Neuron (in vitro differentiated cells): ENCODE results near the gene EXOC6.
"Not testable (repeated sequence)": the region's sequence is repeated elsewhere in the genome, so short reads cannot be mapped to it uniquely, and the experiment has no call there.

Experiments used
- H2AFZ ChIP-seq: one replicate; pipeline ENCODE4 v1.6.1; 2013; ENCODE audit warnings: low read depth, mild to moderate bottlenecking, inconsistent platforms, low read length, moderate library complexity
- H3K27me3 ChIP-seq: one replicate; pipeline ENCODE4 v1.6.1; 2013; ENCODE audit warnings: low read length; ENCODE audit not compliant: insufficient read depth
- H3K36me3 ChIP-seq: one replicate; pipeline ENCODE4 v1.6.1; 2013; ENCODE audit warnings: low read length; ENCODE audit not compliant: insufficient read depth
- H3K4me1 ChIP-seq: one replicate; pipeline ENCODE4 v1.6.1; 2013; ENCODE audit warnings: low read length; ENCODE audit not compliant: insufficient read depth
- H3K4me3 ChIP-seq: 2 replicates; pipeline ENCODE4 v1.5.1; 2013; ENCODE audit warnings: mild to moderate bottlenecking, low read length, moderate library complexity
- H3K9me3 ChIP-seq: one replicate; pipeline ENCODE4 v1.6.1; 2013; ENCODE audit warnings: low read length

Gene EXOC6

GRCh38 chr10:92952573-92952972, 104.3 kb downstream of the EXOC6 start:
- H3K4me3 ChIP-seq, H3K27me3 ChIP-seq, H2AFZ ChIP-seq, H3K4me1 ChIP-seq, H3K9me3 ChIP-seq: not testable (repeated sequence)
- H3K36me3 ChIP-seq, result peaks cover 36% of the 10 kb centered on the region

- Histone ChIP-seq H2AFZ (no peak overlapping the region), H3K27me3 (no peaks in the 10 kb centered on the region), H3K9me3 (no peaks in the 10 kb centered on the region), H3K4me3 (no peak overlapping the region), H3K36me3 (peaks cover 27% of the 10 kb centered on the region), H3K4me1 (no peaks in the 10 kb centered on the region)
These were observed 109.1 kb downstream of the EXOC6 start for GRCh38 chr10:92957223-92958010.

GRCh38 chr10:92961638-92962037, 113.3 kb downstream of the EXOC6 start:
- H3K9me3 ChIP-seq, result no peaks in the 10 kb centered on the region
- no peaks in the 10 kb centered on the region for H3K27me3 ChIP-seq
- H3K4me1 ChIP-seq, result no peaks in the 10 kb centered on the region
- no peak overlapping the region for H2AFZ ChIP-seq
- H3K36me3 ChIP-seq, result peaks cover 9% of the 10 kb centered on the region
- H3K4me3 ChIP-seq, result no peak overlapping the region

GRCh38 chr10:92965314-92965713, 117.0 kb downstream of the EXOC6 start:
- Histone ChIP-seq H3K9me3 (no peaks in the 10 kb centered on the region), H2AFZ (no peak overlapping the region), H3K27me3 (no peaks in the 10 kb centered on the region), H3K36me3 (peaks cover 8% of the 10 kb centered on the region), H3K4me3 (no peak overlapping the region), H3K4me1 (no peaks in the 10 kb centered on the region)

GRCh38 chr10:92967641-92968040, 119.3 kb downstream of the EXOC6 start:
- no peaks in the 10 kb centered on the region for H3K4me1 ChIP-seq
- peaks cover 11% of the 10 kb centered on the region for H3K36me3 ChIP-seq

GRCh38 chr10:92969151-92969550, 120.8 kb downstream of the EXOC6 start:
- Histone ChIP-seq H3K36me3 (peaks cover 14% of the 10 kb centered on the region), H3K4me1 (no peaks in the 10 kb centered on the region), H3K27me3 (no peaks in the 10 kb centered on the region), H2AFZ (no peak overlapping the region), H3K4me3 (no peak overlapping the region), H3K9me3 (peaks cover 10% of the 10 kb centered on the region)

More at GRCh38 chr10:92967641-92968040, 119.3 kb downstream of the EXOC6 start:
- Histone ChIP-seq H3K27me3 (no peaks in the 10 kb centered on the region), H3K9me3 (peaks cover 6% of the 10 kb centered on the region), H3K4me3 (no peak overlapping the region), H2AFZ (no peak overlapping the region)

- Histone ChIP-seq H3K4me3 (no peak overlapping the region), H3K27me3 (no peaks in the 10 kb centered on the region), H3K36me3 (peaks cover 14% of the 10 kb centered on the region), H3K9me3 (peaks cover 10% of the 10 kb centered on the region), H3K4me1 (no peaks in the 10 kb centered on the region), H2AFZ (no peak overlapping the region)
These were observed 122.2 kb downstream of the EXOC6 start for GRCh38 chr10:92970301-92971070.

GRCh38 chr10:92972066-92972870, 123.9 kb downstream of the EXOC6 start:
- Histone ChIP-seq H3K4me1 (no peaks in the 10 kb centered on the region), H3K9me3 (peaks cover 10% of the 10 kb centered on the region), H3K27me3 (no peaks in the 10 kb centered on the region), H2AFZ (no peak overlapping the region), H3K4me3 (no peak overlapping the region), H3K36me3 (peaks cover 14% of the 10 kb centered on the region)

GRCh38 chr10:92972886-92973285, 124.6 kb downstream of the EXOC6 start:
- no peak overlapping the region for H2AFZ ChIP-seq
- no peak overlapping the region for H3K4me3 ChIP-seq
- H3K36me3 ChIP-seq, result peaks cover 14% of the 10 kb centered on the region
- H3K9me3 ChIP-seq, result peaks cover 10% of the 10 kb centered on the region
- H3K27me3 ChIP-seq, result no peaks in the 10 kb centered on the region
- H3K4me1 ChIP-seq, result no peaks in the 10 kb centered on the region

- not testable (repeated sequence) for H3K4me3 ChIP-seq, H3K36me3 ChIP-seq
These were observed 128.0 kb downstream of the EXOC6 start for GRCh38 chr10:92976278-92976677.

GRCh38 chr10:92989250-92989649, 140.9 kb downstream of the EXOC6 start:
- Histone ChIP-seq H2AFZ (no peak overlapping the region), H3K4me1 (peaks cover 28% of the 10 kb centered on the region), H3K4me3 (no peak overlapping the region), H3K9me3 (no peaks in the 10 kb centered on the region), H3K36me3 (no peaks in the 10 kb centered on the region), H3K27me3 (no peaks in the 10 kb centered on the region)

More at GRCh38 chr10:92976278-92976677, 128.0 kb downstream of the EXOC6 start:
- peaks cover 13% of the 10 kb centered on the region for H3K9me3 ChIP-seq
- not testable (repeated sequence) for H3K4me1 ChIP-seq, H3K27me3 ChIP-seq, H2AFZ ChIP-seq

- H3K27me3 ChIP-seq, result no peaks in the 10 kb centered on the region
- no peak overlapping the region for H3K4me3 ChIP-seq
- no peaks in the 10 kb centered on the region for H3K9me3 ChIP-seq
- H3K4me1 ChIP-seq, result peaks cover 41% of the 10 kb centered on the region
- no peak overlapping the region for H2AFZ ChIP-seq
- H3K36me3 ChIP-seq, result no peaks in the 10 kb centered on the region
These were observed 142.3 kb downstream of the EXOC6 start for GRCh38 chr10:92990615-92991014.

- Histone ChIP-seq H3K4me3 (no peak overlapping the region), H3K9me3 (no peaks in the 10 kb centered on the region), H3K36me3 (no peaks in the 10 kb centered on the region), H2AFZ (no peak overlapping the region), H3K4me1 (peaks cover 47% of the 10 kb centered on the region), H3K27me3 (no peaks in the 10 kb centered on the region)
These were observed 143.2 kb downstream of the EXOC6 start for GRCh38 chr10:92991513-92991912.
